Mesenchymal stem cell (in vitro differentiated cells and primary cell): ENCODE data around the gene MEIS2.

Source experiments
- DNase-seq: peaks from one replicate; pipeline ENCODE4 v3.0.0-alpha.2; 2013
- H2AFZ ChIP-seq: one replicate; pipeline ENCODE4 v1.6.1; 2013; ENCODE audit warnings: low read depth, mild to moderate bottlenecking, control low read depth, inconsistent platforms, low read length, moderate library complexity
- H2AK5ac ChIP-seq: 2 replicates; pipeline ENCODE4 v1.6.1; 2013; ENCODE audit warnings: low read length, moderate library complexity, mild to moderate bottlenecking, inconsistent platforms; ENCODE audit not compliant: severe bottlenecking
- H2BK120ac ChIP-seq: one replicate; pipeline ENCODE4 v1.6.1; 2013; ENCODE audit warnings: low read depth, mild to moderate bottlenecking, inconsistent platforms, low read length, moderate library complexity
- H2BK12ac ChIP-seq, 2 experiments: one replicate each; pipeline ENCODE4 v1.6.1; 2013; ENCODE audit warnings: inconsistent platforms in 2 of 2, low read length in 2 of 2, mild to moderate bottlenecking in 2 of 2, moderate library complexity in 2 of 2, control low read depth in 1 of 2
- H2BK15ac ChIP-seq: one replicate; pipeline ENCODE4 v1.6.1; 2013; ENCODE audit warnings: mild to moderate bottlenecking, low read depth, inconsistent platforms; ENCODE audit not compliant: poor library complexity, severe bottlenecking
- H2BK5ac ChIP-seq: 2 replicates; pipeline ENCODE4 v1.6.1; 2013; ENCODE audit warnings: low read depth, mild to moderate bottlenecking, low read length, control low read depth, inconsistent platforms; ENCODE audit not compliant: poor library complexity, severe bottlenecking
- H3K14ac ChIP-seq, 2 experiments: one replicate each; pipeline ENCODE4 v1.6.1; 2013; ENCODE audit warnings: inconsistent platforms in 2 of 2, low read length in 2 of 2, control low read depth in 1 of 2, mild to moderate bottlenecking in 1 of 2, moderate library complexity in 1 of 2
- H3K18ac ChIP-seq, 2 experiments: one replicate each; pipeline ENCODE4 v1.6.1; 2013; ENCODE audit warnings: inconsistent platforms in 2 of 2, low read length in 2 of 2, control low read depth in 1 of 2, low read depth in 1 of 2, mild to moderate bottlenecking in 1 of 2
- H3K23ac ChIP-seq, 2 experiments: one replicate each; pipeline ENCODE4 v1.6.1; 2013; ENCODE audit warnings: inconsistent platforms in 2 of 2, low read length in 2 of 2, mild to moderate bottlenecking in 2 of 2, moderate library complexity in 2 of 2, control low read depth in 1 of 2
- H3K27ac ChIP-seq: 2 replicates; pipeline ENCODE4 v1.5.1; 2013; ENCODE audit warnings: mild to moderate bottlenecking, moderate library complexity, low read length, control low read depth, inconsistent platforms; ENCODE audit not compliant: poor library complexity, severe bottlenecking
- H3K27me3 ChIP-seq, 2 experiments: 2 replicates each; pipeline versions ENCODE4 v1.6.1 to v1.7.0; 2013; ENCODE audit warnings: low read length in 2 of 2, mild to moderate bottlenecking in 2 of 2, moderate library complexity in 2 of 2, control low read depth in 1 of 2, inconsistent platforms in 1 of 2; ENCODE audit not compliant: control insufficient read depth in 1 of 2, insufficient read depth in 1 of 2
- H3K36me3 ChIP-seq, 2 experiments: 2 replicates each; pipeline versions ENCODE4 v1.6.1 to v1.7.0; 2013; ENCODE audit warnings: low read length in 2 of 2, control low read depth in 1 of 2, inconsistent platforms in 1 of 2, low read depth in 1 of 2, mild to moderate bottlenecking in 1 of 2; ENCODE audit not compliant: insufficient read depth in 2 of 2, control insufficient read depth in 1 of 2
- H3K4ac ChIP-seq, 2 experiments: one replicate each; pipeline ENCODE4 v1.6.1; 2013; ENCODE audit warnings: inconsistent platforms in 2 of 2, low read length in 2 of 2, mild to moderate bottlenecking in 2 of 2, moderate library complexity in 2 of 2, control low read depth in 1 of 2, low read depth in 1 of 2
- H3K4me1 ChIP-seq: 2 replicates; pipeline ENCODE4 v1.6.1; 2013; ENCODE audit warnings: low read depth, low read length, control low read depth; ENCODE audit not compliant: control insufficient read depth, insufficient read depth
- H3K4me2 ChIP-seq: 2 replicates; pipeline ENCODE4 v1.6.1; 2013; ENCODE audit warnings: low read length, mild to moderate bottlenecking, inconsistent platforms; ENCODE audit not compliant: poor library complexity, severe bottlenecking
- H3K4me3 ChIP-seq, 2 experiments: 2 replicates each; pipeline versions ENCODE4 v1.5.1 to v1.7.0; 2013; ENCODE audit warnings: low read length in 2 of 2, mild to moderate bottlenecking in 2 of 2, control low read depth in 1 of 2, low read depth in 1 of 2; ENCODE audit not compliant: insufficient read depth in 1 of 2
- H3K79me1 ChIP-seq: replicated peaks from 2 replicates; pipeline ENCODE4 v1.6.1; 2013; ENCODE audit warnings: mild to moderate bottlenecking, control low read depth, low read length, inconsistent platforms; ENCODE audit not compliant: poor library complexity, severe bottlenecking
- H3K9ac ChIP-seq: 2 replicates; pipeline ENCODE4 v1.7.0; 2013; ENCODE audit warnings: mild to moderate bottlenecking, low read length, moderate library complexity
- H3K9me3 ChIP-seq: 2 replicates; pipeline ENCODE4 v1.7.0; 2013; ENCODE audit warnings: mild to moderate bottlenecking, low read length; ENCODE audit not compliant: control insufficient read depth
- H4K8ac ChIP-seq: one replicate; pipeline ENCODE4 v1.6.1; 2013; ENCODE audit warnings: inconsistent platforms, mild to moderate bottlenecking, low read length, moderate library complexity
- H4K91ac ChIP-seq: one replicate; pipeline ENCODE4 v1.6.1; 2013; ENCODE audit warnings: mild to moderate bottlenecking, low read length, inconsistent platforms
- WGBS: methylation state at CpG from one replicate; pipeline ENCODE4 v1.1.7; 2013; ENCODE audit warnings: mixed read lengths; 5-methylcytosine and 5-hydroxymethylcytosine counted together

MEIS2 gene

GRCh38 chr15:37093480-37094332 lies 6.6 kb downstream of the MEIS2 start:
- no peak overlapping the region for H2AK5ac ChIP-seq
- no peak overlapping the region for H3K23ac ChIP-seq
- no peak overlapping the region for H3K4me2 ChIP-seq
- 57% methylated on average over 11 of the region's 11 CpGs for WGBS
- H3K4me3 ChIP-seq: peak overlapping the region in 1 of 2 experiments; percentile 57
- H3K4ac ChIP-seq: peak overlapping the region in 1 of 2 experiments; percentile 13
- H4K91ac ChIP-seq: no peak overlapping the region
- peaks cover 16% of the 10 kb centered on the region for H3K79me1 ChIP-seq
- H2BK12ac ChIP-seq: peak overlapping the region in 1 of 2 experiments; percentile 17
- peak overlapping the region in 1 of 2 experiments; percentile 38 for H3K18ac ChIP-seq
- peaks cover 6% of the 10 kb centered on the region for H3K4me1 ChIP-seq
- DNase-seq: peak; percentile 84
- no peaks in the 10 kb centered on the region for H3K27me3 ChIP-seq
- H3K27ac ChIP-seq: peak overlapping the region; percentile 27
- peaks cover 3 to 46% of the 10 kb centered on the region in 2 experiments for H3K36me3 ChIP-seq
- H4K8ac ChIP-seq: peak overlapping the region; percentile 55
- no peak overlapping the region for H2BK15ac ChIP-seq
- no peak overlapping the region for H2BK5ac ChIP-seq
- peak overlapping the region; percentile 99 for H3K9ac ChIP-seq
- no peak overlapping the region for H3K14ac ChIP-seq
- no peak overlapping the region for H2BK120ac ChIP-seq
- H2AFZ ChIP-seq: no peak overlapping the region
- H3K9me3 ChIP-seq: no peaks in the 10 kb centered on the region

GRCh38 chr15:37090543-37091175 lies 9.7 kb downstream of the MEIS2 start:
- H3K23ac ChIP-seq: no peak overlapping the region
- no peak overlapping the region for H2AK5ac ChIP-seq
- no peaks in the 10 kb centered on the region for H3K27me3 ChIP-seq
- H3K4me2 ChIP-seq: no peak overlapping the region
- H2BK12ac ChIP-seq: no peak overlapping the region
- H3K79me1 ChIP-seq: peaks cover 18% of the 10 kb centered on the region
- H3K27ac ChIP-seq: no peak overlapping the region
- H3K4ac ChIP-seq: no peak overlapping the region
- no peak overlapping the region for H2AFZ ChIP-seq
- H3K9me3 ChIP-seq: no peaks in the 10 kb centered on the region
- H3K18ac ChIP-seq: no peak overlapping the region
- DNase-seq: no peak
- no peak overlapping the region for H4K91ac ChIP-seq
- no peak overlapping the region for H3K4me3 ChIP-seq
- H3K9ac ChIP-seq: no peak overlapping the region
- H4K8ac ChIP-seq: no peak overlapping the region
- H3K14ac ChIP-seq: no peak overlapping the region
- H2BK15ac ChIP-seq: no peak overlapping the region
- H3K4me1 ChIP-seq: peaks cover 3% of the 10 kb centered on the region
- 67% methylated on average over 2 of the region's 3 CpGs for WGBS
- no peak overlapping the region for H2BK5ac ChIP-seq
- peaks cover 3 to 73% of the 10 kb centered on the region in 2 experiments for H3K36me3 ChIP-seq
- H2BK120ac ChIP-seq: no peak overlapping the region

GRCh38 chr15:37088436-37088835 lies 11.9 kb downstream of the MEIS2 start:
- peaks cover 2% of the 10 kb centered on the region for H3K4me1 ChIP-seq
- no peak overlapping the region for H2AFZ ChIP-seq
- H3K27ac ChIP-seq: no peak overlapping the region
- no peak overlapping the region for H2BK12ac ChIP-seq
- no peak overlapping the region for H3K14ac ChIP-seq
- H2AK5ac ChIP-seq: no peak overlapping the region
- H4K8ac ChIP-seq: no peak overlapping the region
- peak; percentile 25 for DNase-seq
- no peak overlapping the region for H3K23ac ChIP-seq
- no peak overlapping the region for H3K4me2 ChIP-seq
- no peak overlapping the region for H3K4me3 ChIP-seq
- peaks cover 18% of the 10 kb centered on the region for H3K79me1 ChIP-seq
- H3K36me3 ChIP-seq: peaks cover under 1 to 85% of the 10 kb centered on the region in 2 experiments
- H3K9me3 ChIP-seq: no peaks in the 10 kb centered on the region
- no peaks in the 10 kb centered on the region for H3K27me3 ChIP-seq
- H3K9ac ChIP-seq: no peak overlapping the region
- H2BK5ac ChIP-seq: no peak overlapping the region
- no peak overlapping the region for H2BK15ac ChIP-seq
- no peak overlapping the region for H2BK120ac ChIP-seq
- H3K4ac ChIP-seq: no peak overlapping the region
- no peak overlapping the region for H3K18ac ChIP-seq
- no peak overlapping the region for H4K91ac ChIP-seq
- WGBS: 20% methylated on average over 1 of the region's 2 CpGs

- Histone ChIP-seq H3K14ac (no peak overlapping the region), H2AK5ac (no peak overlapping the region), H3K4me2 (no peak overlapping the region), H2BK5ac (no peak overlapping the region), H2BK120ac (no peak overlapping the region), H3K4ac (no peak overlapping the region), H2BK15ac (no peak overlapping the region), H4K91ac (no peak overlapping the region), H3K4me1 (peaks cover 2% of the 10 kb centered on the region), H3K79me1 (peaks cover 11% of the 10 kb centered on the region), H2AFZ (no peak overlapping the region), H3K36me3 (peaks cover 0 to 86% of the 10 kb centered on the region in 2 experiments), H4K8ac (no peak overlapping the region), H2BK12ac (no peak overlapping the region), H3K9ac (no peak overlapping the region), H3K18ac (no peak overlapping the region), H3K4me3 (no peak overlapping the region), H3K27ac (no peak overlapping the region), H3K27me3 (no peaks in the 10 kb centered on the region), H3K23ac (no peak overlapping the region), H3K9me3 (no peaks in the 10 kb centered on the region)
- peak; percentile 23 for DNase-seq
- 90% methylated on average over 3 of the region's 4 CpGs for WGBS
Measured at GRCh38 chr15:37087131-37087588, 13.2 kb downstream of the MEIS2 start.
